HUES64 (cell line): Measurements from ENCODE around the gene TXN2.

Experiments used
- H3K27ac ChIP-seq: 2 replicates; pipeline ENCODE4 v1.7.0; 2013; ENCODE audit warnings: low read depth, low read length, inconsistent platforms
- H3K27me3 ChIP-seq: 2 replicates; pipeline ENCODE4 v1.6.1; 2013; ENCODE audit warnings: mild to moderate bottlenecking, low read length; ENCODE audit not compliant: insufficient read depth
- H3K36me3 ChIP-seq: 2 replicates; pipeline ENCODE4 v1.6.1; 2013; ENCODE audit warnings: mild to moderate bottlenecking, low read length; ENCODE audit not compliant: insufficient read depth
- H3K4me1 ChIP-seq: 2 replicates; pipeline ENCODE4 v1.6.1; 2013; ENCODE audit warnings: mild to moderate bottlenecking, low read length, moderate library complexity; ENCODE audit not compliant: insufficient read depth
- H3K4me3 ChIP-seq: 2 replicates; pipeline ENCODE4 v1.5.1; 2013; ENCODE audit warnings: mild to moderate bottlenecking, low read length, moderate library complexity
- H3K9ac ChIP-seq: 2 replicates; pipeline ENCODE4 v1.6.1; 2013; ENCODE audit warnings: mild to moderate bottlenecking, low read depth, low read length
- H3K9me3 ChIP-seq: 2 replicates; pipeline ENCODE4 v1.6.1; 2013; ENCODE audit warnings: low read depth, low read length; ENCODE audit not compliant: insufficient read depth
- WGBS: fragments of 150-250, 120-280 bp; methylation state at CpG from one replicate; pipeline ENCODE4 v1.1.7; 2013; ENCODE audit warnings: missing lambda C conversion rate; 5-methylcytosine and 5-hydroxymethylcytosine counted together

Gene TXN2

GRCh38 chr22:36510384-36510783 is 28.9 kb upstream of the TXN2 start:
- H3K4me1 ChIP-seq, result no peaks in the 10 kb centered on the region
- no peak overlapping the region for H3K27ac ChIP-seq
- peaks cover 53% of the 10 kb centered on the region for H3K36me3 ChIP-seq
- 96% methylated on average over 2 of the region's 3 CpGs for WGBS
- H3K4me3 ChIP-seq, result no peak overlapping the region
- H3K9ac ChIP-seq, result no peak overlapping the region
- peaks cover 6% of the 10 kb centered on the region for H3K27me3 ChIP-seq
- H3K9me3 ChIP-seq, result no peaks in the 10 kb centered on the region

GRCh38 chr22:36507518-36508010 is 26.1 kb upstream of the TXN2 start:
- peak overlapping the region; percentile 55 for H3K4me3 ChIP-seq

GRCh38 chr22:36506637-36507517 is 25.4 kb upstream of the TXN2 start, which contains the start of gene FOXRED2:
TSS of gene FOXRED2 (minus strand) at chr22:36507040. CDS start at chr22:36506422, 618 bp downstream.
- H3K9me3 ChIP-seq, result no peaks in the 10 kb centered on the region
- H3K4me1 ChIP-seq, result no peaks in the 10 kb centered on the region
- peaks cover 6% of the 10 kb centered on the region for H3K27me3 ChIP-seq
- peak within 1 kb of the TSS; percentile 75; the same call in 1 of the 2 replicates for H3K27ac ChIP-seq
- H3K9ac ChIP-seq, result peak within 1 kb of the TSS; percentile 72
- peaks cover 30% of the 10 kb centered on the region for H3K36me3 ChIP-seq
- WGBS, result 9% methylated on average over 75 of the region's 75 CpGs
- H3K4me3 ChIP-seq, result peak within 1 kb of the TSS; percentile 55

More at GRCh38 chr22:36507518-36508010, 26.1 kb upstream of the TXN2 start:
- H3K36me3 ChIP-seq, result peaks cover 37% of the 10 kb centered on the region
- H3K4me1 ChIP-seq, result no peaks in the 10 kb centered on the region
- 92% methylated on average over 5 of the region's 6 CpGs for WGBS
- no peak overlapping the region for H3K27ac ChIP-seq
- H3K9me3 ChIP-seq, result no peaks in the 10 kb centered on the region
- peak overlapping the region; percentile 72; the same call in 1 of the 2 replicates for H3K9ac ChIP-seq
- peaks cover 6% of the 10 kb centered on the region for H3K27me3 ChIP-seq

GRCh38 chr22:36505998-36506635 is 24.7 kb upstream of the TXN2 start:
- WGBS, result 96% methylated on average over 60 of the region's 60 CpGs
- peak overlapping the region; percentile 55 for H3K4me3 ChIP-seq
- peaks cover 24% of the 10 kb centered on the region for H3K36me3 ChIP-seq
- peaks cover 6% of the 10 kb centered on the region for H3K27me3 ChIP-seq
- H3K9ac ChIP-seq, result no peak overlapping the region; the same call in 1 of the 2 replicates
- no peak overlapping the region; the same call in 1 of the 2 replicates for H3K27ac ChIP-seq
- no peaks in the 10 kb centered on the region for H3K4me1 ChIP-seq
- H3K9me3 ChIP-seq, result no peaks in the 10 kb centered on the region

- Histone ChIP-seq H3K9me3 (no peaks in the 10 kb centered on the region), H3K36me3 (peaks cover 38% of the 10 kb centered on the region), H3K4me3 (no peak overlapping the region), H3K9ac (no peak overlapping the region), H3K27ac (no peak overlapping the region), H3K27me3 (no peaks in the 10 kb centered on the region), H3K4me1 (no peaks in the 10 kb centered on the region)
- WGBS, result 94% methylated on average over 30 of the region's 30 CpGs
Measured at GRCh38 chr22:36497910-36498665, 16.6 kb upstream of the TXN2 start.

GRCh38 chr22:36493690-36494110 is 12.3 kb upstream of the TXN2 start:
- H3K4me3 ChIP-seq, result no peak overlapping the region
- H3K27me3 ChIP-seq, result no peaks in the 10 kb centered on the region
- peaks cover 72% of the 10 kb centered on the region for H3K36me3 ChIP-seq
- WGBS, result 94% methylated on average over 16 of the region's 16 CpGs
- H3K9me3 ChIP-seq, result no peaks in the 10 kb centered on the region
- no peak overlapping the region for H3K27ac ChIP-seq
- no peak overlapping the region for H3K9ac ChIP-seq
- no peaks in the 10 kb centered on the region for H3K4me1 ChIP-seq

- H3K36me3 ChIP-seq, result peaks cover 58% of the 10 kb centered on the region
- 94% methylated on average over 5 of the region's 5 CpGs for WGBS
- no peaks in the 10 kb centered on the region for H3K9me3 ChIP-seq
- no peak overlapping the region for H3K27ac ChIP-seq
- no peak overlapping the region for H3K9ac ChIP-seq
- H3K27me3 ChIP-seq, result no peaks in the 10 kb centered on the region
- no peaks in the 10 kb centered on the region for H3K4me1 ChIP-seq
- no peak overlapping the region for H3K4me3 ChIP-seq
Measured at GRCh38 chr22:36492109-36492508, 10.7 kb upstream of the TXN2 start.

- 94% methylated on average over 7 of the region's 7 CpGs for WGBS
- Histone ChIP-seq H3K27me3 (no peaks in the 10 kb centered on the region), H3K4me3 (no peak overlapping the region), H3K4me1 (no peaks in the 10 kb centered on the region), H3K27ac (no peak overlapping the region), H3K9me3 (no peaks in the 10 kb centered on the region), H3K9ac (no peak overlapping the region), H3K36me3 (peaks cover 52% of the 10 kb centered on the region)
Measured at GRCh38 chr22:36491155-36491554, 9.7 kb upstream of the TXN2 start.

- H3K4me3 ChIP-seq, result no peak overlapping the region
- no peak overlapping the region for H3K9ac ChIP-seq
- H3K27me3 ChIP-seq, result peaks cover 15% of the 10 kb centered on the region
- peaks cover 30% of the 10 kb centered on the region for H3K36me3 ChIP-seq
- 93% methylated on average over 13 of the region's 13 CpGs for WGBS
- no peaks in the 10 kb centered on the region for H3K4me1 ChIP-seq
- H3K9me3 ChIP-seq, result no peaks in the 10 kb centered on the region
- no peak overlapping the region for H3K27ac ChIP-seq
Measured at GRCh38 chr22:36486619-36487384, 5.4 kb upstream of the TXN2 start.

- peak overlapping the region; percentile 67 for H3K4me3 ChIP-seq
- peaks cover 17% of the 10 kb centered on the region for H3K36me3 ChIP-seq
- peak overlapping the region; percentile 89 for H3K27ac ChIP-seq
- peak overlapping the region; percentile 85 for H3K9ac ChIP-seq
- H3K4me1 ChIP-seq, result peaks cover 5% of the 10 kb centered on the region; the same call in 1 of the 2 replicates
- H3K9me3 ChIP-seq, result no peaks in the 10 kb centered on the region
- WGBS, result 24% methylated on average over 8 of the region's 9 CpGs
- H3K27me3 ChIP-seq, result peaks cover 15% of the 10 kb centered on the region
Measured at GRCh38 chr22:36480941-36481392, 473 bp downstream of the TXN2 start.
